T-helper 2 cell treated with Interferon-gamma antibody and Interleukin-4, amounts not matched to agents 5 μg/mL and 100 μg/mL, for 36 hours (primary cell): ENCODE results near the gene ZNF467.

ENCODE experiments used
- DNase-seq: peaks from one replicate; pipeline ENCODE4 v3.0.0; 2021; ENCODE audit warnings: low spot score
- H3K27ac Mint-ChIP-seq: one replicate; pipeline ENCODE4 v1.8.0; 2021; ENCODE audit warnings: mild to moderate bottlenecking, mixed read lengths
- H3K27me3 Mint-ChIP-seq: one replicate; pipeline ENCODE4 v1.8.0; 2021; ENCODE audit warnings: low read depth, mixed read lengths
- H3K36me3 Mint-ChIP-seq: one replicate; pipeline ENCODE4 v1.8.0; 2021; ENCODE audit warnings: low read depth, mixed read lengths
- H3K4me1 Mint-ChIP-seq: one replicate; pipeline ENCODE4 v1.8.0; 2021; ENCODE audit warnings: low read depth, mixed read lengths
- H3K4me3 Mint-ChIP-seq: one replicate; pipeline ENCODE4 v1.8.0; 2022; ENCODE audit warnings: mild to moderate bottlenecking, moderate library complexity, mixed read lengths
- H3K9me3 Mint-ChIP-seq: one replicate; pipeline ENCODE4 v1.8.0; 2021; ENCODE audit warnings: mixed read lengths

Gene ZNF467

DNA sequence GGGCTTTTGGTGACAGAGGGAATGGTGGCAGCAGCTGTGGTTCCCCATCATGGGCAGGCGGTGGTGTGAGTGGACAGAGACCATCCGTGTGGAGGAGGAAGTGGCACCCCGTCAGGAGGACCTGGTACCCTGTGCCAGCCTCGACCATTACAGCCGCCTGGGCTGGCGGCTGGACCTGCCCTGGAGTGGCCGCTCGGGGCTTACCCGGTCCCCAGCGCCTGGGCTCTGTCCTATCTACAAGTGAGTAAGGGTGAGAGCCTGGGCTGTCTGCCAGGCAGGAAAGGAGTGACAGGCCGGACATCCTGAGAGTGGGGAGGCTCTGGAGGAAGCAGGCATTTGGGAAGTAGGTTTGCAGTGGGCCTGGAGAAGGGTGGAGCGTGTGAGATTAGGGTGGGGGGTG, 2.9 kb upstream of the ZNF467 start:
- Mint-ChIP-seq H3K27ac (no peak overlapping the region), H3K4me3 (no peak overlapping the region), H3K27me3 (peaks cover 22% of the 10 kb centered on the region), H3K36me3 (no peaks in the 10 kb centered on the region), H3K9me3 (no peaks in the 10 kb centered on the region), H3K4me1 (no peaks in the 10 kb centered on the region)
- no peak for DNase-seq

- no peak overlapping the region for H3K27ac Mint-ChIP-seq
- H3K9me3 Mint-ChIP-seq, result no peaks in the 10 kb centered on the region
- H3K4me1 Mint-ChIP-seq, result peaks cover 1% of the 10 kb centered on the region
- H3K27me3 Mint-ChIP-seq, result peaks cover 27% of the 10 kb centered on the region
- no peak overlapping the region for H3K4me3 Mint-ChIP-seq
- H3K36me3 Mint-ChIP-seq, result no peaks in the 10 kb centered on the region
- DNase-seq, result no peak
Observed at GRCh38 chr7:149775176-149775556, 1.8 kb upstream of the ZNF467 start.

DNA sequence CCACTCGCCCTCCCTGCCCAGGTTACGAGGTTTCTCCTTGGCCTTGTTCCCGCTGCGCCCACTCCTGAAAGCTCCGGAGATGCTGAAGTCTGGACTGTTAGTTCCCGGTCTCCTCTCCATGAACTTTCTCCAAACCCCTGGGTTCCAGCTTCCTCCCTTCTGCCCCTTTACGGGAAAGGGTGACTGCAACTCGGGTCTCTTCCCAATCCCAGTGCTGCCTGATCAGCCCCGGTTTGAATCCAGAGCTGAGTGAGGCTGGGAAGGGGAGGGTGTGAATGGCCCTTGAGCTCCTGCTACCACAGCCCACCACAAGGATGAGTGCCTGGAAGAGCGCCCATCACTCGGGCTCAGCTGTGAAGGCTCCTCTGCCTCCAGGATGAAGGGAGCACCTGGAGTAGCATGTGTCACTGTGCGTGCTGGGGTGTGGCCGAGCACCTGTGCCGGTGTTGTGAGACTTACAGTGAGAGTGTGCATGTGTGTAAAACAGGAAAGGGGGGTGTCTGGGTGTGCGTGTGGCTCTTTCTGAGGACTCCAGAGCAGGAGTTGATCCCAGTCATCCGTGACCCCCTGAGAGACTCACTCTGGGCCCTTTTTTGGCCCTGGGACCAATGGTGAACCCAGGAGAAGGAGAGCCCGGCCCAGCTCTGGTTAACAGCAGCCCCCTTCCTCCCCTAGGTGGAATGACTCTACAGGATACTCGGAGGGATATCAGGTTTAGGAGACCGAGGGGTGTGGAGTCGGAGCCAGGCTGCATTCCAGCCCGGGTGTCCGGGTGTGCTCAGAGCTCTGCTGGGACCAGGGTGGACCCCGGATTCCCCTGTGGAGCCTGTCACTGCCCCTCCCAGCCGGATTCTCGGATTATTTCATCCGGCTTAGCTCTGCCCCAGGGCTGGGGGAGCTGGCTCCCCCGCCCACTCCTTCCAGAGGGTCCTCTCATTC, 1.1 kb upstream of the ZNF467 start:
- Mint-ChIP-seq H3K27ac (no peak overlapping the region), H3K4me3 (peak overlapping the region; percentile 45), H3K4me1 (peaks cover 1% of the 10 kb centered on the region), H3K9me3 (no peaks in the 10 kb centered on the region), H3K36me3 (no peaks in the 10 kb centered on the region), H3K27me3 (peaks cover 32% of the 10 kb centered on the region)
- DNase-seq, result no peak

GRCh38 chr7:149772956-149773434, 393 bp downstream of the ZNF467 start:
- Mint-ChIP-seq H3K4me1 (peaks cover 1% of the 10 kb centered on the region), H3K4me3 (peak overlapping the region; percentile 62), H3K27me3 (peaks cover 38% of the 10 kb centered on the region), H3K36me3 (no peaks in the 10 kb centered on the region), H3K9me3 (no peaks in the 10 kb centered on the region), H3K27ac (no peak overlapping the region)
- no peak for DNase-seq

- H3K36me3 Mint-ChIP-seq, result no peaks in the 10 kb centered on the region
- DNase-seq, result no peak
- H3K9me3 Mint-ChIP-seq, result no peaks in the 10 kb centered on the region
- peaks cover 1% of the 10 kb centered on the region for H3K4me1 Mint-ChIP-seq
- peak overlapping the region; percentile 38 for H3K4me3 Mint-ChIP-seq
- no peak overlapping the region for H3K27ac Mint-ChIP-seq
- peaks cover 41% of the 10 kb centered on the region for H3K27me3 Mint-ChIP-seq
Observed at GRCh38 chr7:149772241-149772955, 990 bp downstream of the ZNF467 start.

DNA sequence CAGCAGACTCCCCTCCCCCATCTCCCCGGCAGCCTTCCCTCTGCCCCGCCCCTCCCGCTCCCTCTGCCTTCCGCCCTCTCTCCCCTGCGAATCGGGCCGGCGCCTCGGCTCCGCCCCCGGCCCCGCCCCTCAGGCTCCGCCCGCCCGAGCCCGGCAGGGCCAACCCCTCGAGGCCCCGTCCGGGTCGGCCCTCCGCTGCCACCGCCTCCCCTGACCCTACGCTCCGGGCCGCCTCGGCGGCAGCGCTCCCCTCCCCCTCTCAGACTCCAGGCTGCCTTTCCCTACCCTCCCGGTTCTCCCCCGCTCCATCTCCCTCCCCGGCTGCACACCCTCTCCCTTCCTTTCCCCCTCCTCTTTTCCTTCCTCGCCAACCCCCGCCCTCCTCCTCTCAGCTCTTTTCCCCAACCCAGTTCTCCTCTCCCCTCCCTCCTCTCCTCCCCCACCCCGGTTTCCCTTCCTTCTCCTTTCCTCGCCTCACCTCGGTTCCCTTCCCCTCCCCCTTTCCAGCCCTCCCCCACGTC, 1.6 kb downstream of the ZNF467 start:
- DNase-seq, result peak; percentile 83
- H3K4me3 Mint-ChIP-seq, result peak overlapping the region; percentile 76
- no peaks in the 10 kb centered on the region for H3K9me3 Mint-ChIP-seq
- H3K27ac Mint-ChIP-seq, result no peak overlapping the region
- peaks cover 41% of the 10 kb centered on the region for H3K27me3 Mint-ChIP-seq
- peaks cover 1% of the 10 kb centered on the region for H3K4me1 Mint-ChIP-seq
- no peaks in the 10 kb centered on the region for H3K36me3 Mint-ChIP-seq

DNA sequence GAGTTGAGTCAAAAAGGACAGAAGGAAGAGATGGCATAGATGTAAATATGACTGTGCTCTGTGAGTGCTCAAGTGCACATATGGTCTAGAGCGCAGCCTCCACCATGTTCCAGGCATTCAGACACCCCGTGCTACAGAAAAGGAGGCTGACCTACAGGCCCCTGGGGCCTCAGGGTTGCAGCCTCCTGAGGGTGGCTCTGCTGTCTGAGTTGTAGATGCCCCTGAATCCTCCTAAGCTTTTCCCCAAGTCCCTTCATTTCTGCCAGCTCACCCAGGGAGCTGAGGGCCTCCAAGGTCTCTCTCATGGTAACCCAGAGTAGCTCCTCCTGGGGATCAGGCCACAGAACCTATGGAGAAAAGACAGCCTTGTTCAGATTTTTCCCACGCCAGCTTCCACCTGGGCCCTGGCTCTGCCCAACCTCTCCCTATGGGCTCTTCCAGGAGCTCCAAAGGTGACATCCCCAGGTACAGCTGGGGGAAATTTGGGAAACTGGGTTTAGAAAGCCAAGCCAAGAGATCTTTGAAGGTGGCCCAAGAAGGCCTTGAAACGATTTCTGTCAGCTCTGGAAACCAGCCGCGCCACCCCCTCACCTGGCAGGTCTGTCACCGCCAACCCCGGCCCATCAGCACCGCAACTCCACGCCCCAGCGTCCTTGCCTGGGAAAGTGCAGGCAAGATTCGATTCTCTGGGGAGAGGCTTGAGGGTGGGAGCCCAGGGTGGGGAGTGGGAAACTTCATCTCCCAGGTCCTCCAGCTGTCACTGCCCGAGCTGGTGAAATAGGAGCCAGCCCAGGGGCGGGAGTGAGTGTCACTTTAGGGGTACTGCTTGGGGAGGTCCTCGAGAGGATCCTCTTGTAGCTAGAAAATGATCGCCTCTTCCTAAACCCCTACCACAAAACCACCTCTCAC, 2.4 kb downstream of the ZNF467 start:
- Mint-ChIP-seq H3K27me3 (peaks cover 37% of the 10 kb centered on the region), H3K27ac (no peak overlapping the region)

GRCh38 chr7:149769915-149770314, 3.5 kb downstream of the ZNF467 start:
- H3K27ac Mint-ChIP-seq, result no peak overlapping the region
- H3K4me3 Mint-ChIP-seq, result peak overlapping the region; percentile 32
- no peak for DNase-seq
- H3K27me3 Mint-ChIP-seq, result peaks cover 30% of the 10 kb centered on the region
- H3K4me1 Mint-ChIP-seq, result peaks cover 1% of the 10 kb centered on the region
- H3K36me3 Mint-ChIP-seq, result no peaks in the 10 kb centered on the region
- H3K9me3 Mint-ChIP-seq, result no peaks in the 10 kb centered on the region

More for the DNA sequence above, 2.4 kb downstream of the ZNF467 start:
- H3K36me3 Mint-ChIP-seq, result no peaks in the 10 kb centered on the region
- DNase-seq, result no peak
- H3K4me3 Mint-ChIP-seq, result peak overlapping the region; percentile 63
- H3K4me1 Mint-ChIP-seq, result peaks cover 1% of the 10 kb centered on the region
- no peaks in the 10 kb centered on the region for H3K9me3 Mint-ChIP-seq

DNA sequence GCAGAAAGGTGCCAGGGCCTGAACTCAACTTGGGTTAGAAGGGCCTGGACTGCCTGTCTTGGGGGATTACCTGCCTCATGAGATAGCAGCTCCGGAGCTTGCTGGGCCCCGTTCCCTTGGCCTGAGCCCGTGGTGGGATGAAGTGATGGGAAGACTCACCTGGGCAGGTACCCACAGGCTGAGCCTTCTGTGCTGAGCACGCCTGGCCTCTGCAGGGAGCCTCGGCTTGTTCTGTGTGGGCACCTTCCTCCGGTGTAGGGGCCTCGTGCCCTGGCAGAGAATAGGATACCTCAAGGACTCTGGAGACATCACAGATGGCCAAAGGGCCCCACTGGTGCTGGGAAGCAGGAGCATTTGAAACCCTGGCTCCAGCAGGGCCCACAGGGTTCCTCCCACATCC, 4.5 kb downstream of the ZNF467 start:
- Mint-ChIP-seq H3K4me3 (no peak overlapping the region), H3K27me3 (peaks cover 21% of the 10 kb centered on the region), H3K36me3 (no peaks in the 10 kb centered on the region), H3K27ac (no peak overlapping the region), H3K9me3 (no peaks in the 10 kb centered on the region), H3K4me1 (peaks cover 1% of the 10 kb centered on the region)
- no peak for DNase-seq

DNA sequence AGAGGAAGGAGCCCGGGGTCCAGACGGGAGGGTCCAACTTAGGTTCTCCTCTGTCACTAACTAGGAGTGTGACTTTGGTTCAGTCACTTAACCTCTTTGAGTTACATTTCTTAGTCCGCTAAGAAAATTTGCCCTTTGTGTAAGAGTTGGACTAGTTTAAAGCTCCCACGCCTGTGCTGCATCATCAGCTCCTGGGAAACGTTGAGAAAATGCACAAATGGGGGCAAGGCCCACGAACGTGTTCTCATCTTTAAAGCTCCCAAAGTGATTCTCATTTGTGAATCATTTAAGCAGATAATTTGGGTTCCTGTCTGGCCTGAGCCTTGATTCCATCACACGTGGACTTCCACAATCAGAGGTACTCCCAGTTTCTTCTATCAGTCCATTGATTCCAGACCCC, 6.3 kb downstream of the ZNF467 start:
- no peak overlapping the region for H3K4me3 Mint-ChIP-seq
- no peak for DNase-seq
- H3K27me3 Mint-ChIP-seq, result peaks cover 19% of the 10 kb centered on the region
- H3K9me3 Mint-ChIP-seq, result no peaks in the 10 kb centered on the region
- H3K36me3 Mint-ChIP-seq, result no peaks in the 10 kb centered on the region
- no peak overlapping the region for H3K27ac Mint-ChIP-seq
- H3K4me1 Mint-ChIP-seq, result peaks cover 1% of the 10 kb centered on the region

GRCh38 chr7:149766135-149766675, 7.2 kb downstream of the ZNF467 start:
- Mint-ChIP-seq H3K36me3 (no peaks in the 10 kb centered on the region), H3K27ac (no peak overlapping the region)

DNA sequence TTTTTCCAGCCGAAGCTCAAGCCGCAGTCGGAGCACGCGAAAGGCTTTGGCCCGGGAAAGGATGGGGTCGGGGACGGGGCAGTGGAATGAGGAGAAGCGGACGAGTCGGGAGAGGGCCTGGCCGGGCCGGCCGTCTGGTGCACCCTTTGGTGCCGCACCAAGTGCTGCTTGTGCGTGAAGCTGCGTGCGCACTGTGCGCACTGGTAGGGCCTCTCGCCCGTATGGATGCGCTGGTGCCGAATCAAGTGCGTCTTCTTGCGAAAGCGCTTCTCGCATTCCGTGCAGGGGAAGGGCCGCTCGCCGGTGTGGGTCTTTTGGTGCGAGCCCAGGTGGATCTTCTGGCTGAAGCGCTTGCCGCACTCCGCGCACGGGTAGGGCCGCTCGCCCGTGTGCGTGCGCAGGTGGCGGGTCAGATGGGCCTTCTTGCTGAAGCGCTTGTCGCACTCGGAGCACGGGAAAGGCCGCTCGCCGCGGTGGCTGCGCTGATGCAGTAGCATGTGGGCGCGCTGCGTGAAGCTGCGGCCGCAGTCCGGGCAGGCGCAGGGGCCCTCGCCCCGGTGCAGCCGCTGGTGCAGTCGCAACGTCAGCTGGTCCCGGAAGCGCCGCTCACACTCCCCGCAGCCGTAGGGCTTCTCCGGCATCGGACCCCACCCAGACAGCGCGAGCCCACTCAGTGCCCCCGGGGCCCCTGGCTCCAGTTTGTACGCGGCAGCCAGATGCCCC, 7.8 kb downstream of the ZNF467 start:
- Mint-ChIP-seq H3K27me3 (peaks cover 16% of the 10 kb centered on the region), H3K36me3 (no peaks in the 10 kb centered on the region), H3K9me3 (no peaks in the 10 kb centered on the region), H3K27ac (no peak overlapping the region), H3K4me3 (no peak overlapping the region), H3K4me1 (peaks cover 1% of the 10 kb centered on the region)
- DNase-seq, result no peak

More at GRCh38 chr7:149766135-149766675, 7.2 kb downstream of the ZNF467 start:
- Mint-ChIP-seq H3K4me1 (peaks cover 1% of the 10 kb centered on the region), H3K4me3 (no peak overlapping the region), H3K9me3 (no peaks in the 10 kb centered on the region), H3K27me3 (peaks cover 19% of the 10 kb centered on the region)
- DNase-seq, result no peak
